Hematopoietic multipotent progenitor cell (in vitro differentiated cells): Measurements from ENCODE around the gene INSL4. TPM values are rescaled to one million over a fixed set of nuclear protein-coding genes. Genes with fewer than 3 reads are reported as not detected.

ENCODE experiments used
- small RNA-seq: library from RNA; depleted of rRNA; stranded (forward); fragments of <200 nt; gene quantifications from one replicate; pipeline ENCODE3, GENCODE V24; 2012
- total RNA-seq: library from RNA; depleted of rRNA; stranded (reverse); fragments of >200 nt; gene quantifications from one replicate; pipeline ENCODE4 v1.2.3, GENCODE V29; 2012

Gene INSL4
- total RNA-seq, 1 donor = not detected

Small RNAs within 50 kb of the gene (small RNA-seq; reads per million reads assigned to genes)
- gene AL133547.1 = not detected

Other genes with a start within 250 kb of the INSL4 start
- 7.8 TPM for gene JAK2, start 246.1 kb upstream of the INSL4 start, total RNA-seq
- gene INSL6, start 45.8 kb upstream of the INSL4 start, total RNA-seq = not detected
- 0.54 TPM for gene RLN2, start 73.3 kb downstream of the INSL4 start, total RNA-seq
- gene RLN1, start 108.5 kb downstream of the INSL4 start, total RNA-seq = 0.54 TPM
- gene PLGRKT, start 206.5 kb downstream of the INSL4 start, total RNA-seq = 3.8 TPM
- 0.27 TPM for gene CD274, start 219.1 kb downstream of the INSL4 start, total RNA-seq